ENCODE measurements around the gene LSMEM2. TPM values are rescaled to one million over a fixed set of nuclear protein-coding genes. Genes with fewer than 3 reads are reported as not detected.

The LSMEM2 gene
- total RNA-seq, 1 experiment from 2014 or later, result 0.57 TPM

GRCh38 chr3:50317300-50317699 is 38.4 kb downstream of the LSMEM2 start:
- Mint-ChIP-seq H3K4me3 (no peak overlapping the region), H3K36me3 (peaks cover 46% of the 10 kb centered on the region), H3K27me3 (ENCODE audit: low read depth) (no peaks in the 10 kb centered on the region), H3K4me1 (peaks cover 17% of the 10 kb centered on the region), H3K27ac (no peak overlapping the region), H3K9me3 (peaks cover 5% of the 10 kb centered on the region; the same call in 1 of the 2 replicates)
- ATAC-seq (no peak), DNase-seq (ENCODE audit: low spot score) (no peak)
- TF ChIP-seq TEAD1 (CRISPR knock-in tag; IDR thresholded peaks at IDR 0.05), result no peak
- TF ChIP-seq JUN (CRISPR knock-in tag; IDR thresholded peaks at IDR 0.05), result no peak
- no peak for TF ChIP-seq GRHL2 (CRISPR knock-in tag; IDR thresholded peaks at IDR 0.05; ENCODE audit: insufficient replicate concordance, severe bottlenecking)
- TF ChIP-seq ZNF423 (CRISPR knock-in tag; IDR thresholded peaks at IDR 0.05), result no peak
- TF ChIP-seq ATF3 (CRISPR knock-in tag; conservative IDR thresholded peaks at IDR 0.05), result no peak
- ChIA-PET POLR2A (interaction anchor here (0.6 kb wide), 1 partner anchor 69 kb away, joined by 3 read pairs; no protein-coding TSS in a partner anchor), CTCF (interaction anchor here (2.1 kb wide), 1 partner anchor 14 kb away, joined by 4 read pairs; the partner anchor contains the start of gene HYAL1)

GRCh38 chr3:50318163-50318562 is 39.3 kb downstream of the LSMEM2 start:
- H3K9me3 Mint-ChIP-seq, result peaks cover 5% of the 10 kb centered on the region; the same call in 1 of the 2 replicates
- DNase-seq (ENCODE audit: low spot score) (no peak), ATAC-seq (no peak)
- ChIA-PET CTCF (interaction anchor here (2.1 kb wide), 1 partner anchor 15 kb away, joined by 4 read pairs; the partner anchor contains the start of gene HYAL1), POLR2A (no interaction called here)
- H3K27me3 Mint-ChIP-seq (ENCODE audit: low read depth), result no peaks in the 10 kb centered on the region
- H3K27ac Mint-ChIP-seq, result no peak overlapping the region
- no peak overlapping the region; the same call in 1 of the 2 replicates for H3K4me3 Mint-ChIP-seq
- H3K36me3 Mint-ChIP-seq, result peaks cover 46% of the 10 kb centered on the region
- H3K4me1 Mint-ChIP-seq, result peaks cover 23% of the 10 kb centered on the region
- TF ChIP-seq CBFB (CRISPR knock-in tag; IDR thresholded peaks at IDR 0.05; ENCODE audit: low read depth) (no peak), GTF2I (CRISPR knock-in tag; conservative IDR thresholded peaks at IDR 0.05) (no peak), ATF2 (CRISPR knock-in tag; IDR thresholded peaks at IDR 0.05; ENCODE audit: borderline replicate concordance, low read depth) (no peak), AR (CRISPR knock-in tag; IDR thresholded peaks at IDR 0.05) (no peak), ZNF532 (CRISPR knock-in tag; IDR thresholded peaks at IDR 0.05; ENCODE audit: borderline replicate concordance) (no peak), NR1H2 (CRISPR knock-in tag; IDR thresholded peaks at IDR 0.05) (no peak), ARID4B (CRISPR knock-in tag; IDR thresholded peaks at IDR 0.05; ENCODE audit: borderline replicate concordance) (no peak), GABPB1 (CRISPR knock-in tag; IDR thresholded peaks at IDR 0.05) (no peak)

All from WTC11 (cell line).